Neutrophil (primary cell): ENCODE measurements around the gene GSTO2.

ENCODE experiments used
- H3K27ac ChIP-seq: fragments of 200-600 bp; sonication (generic); 2 replicates; pipeline ENCODE4 v1.5.1; 2016; ENCODE audit warnings: mild to moderate bottlenecking, moderate library complexity
- H3K27me3 ChIP-seq: fragments of 200-600 bp; sonication (generic); 2 replicates; pipeline ENCODE4 v1.6.0; 2016; ENCODE audit warnings: mild to moderate bottlenecking
- H3K36me3 ChIP-seq: fragments of 200-600 bp; sonication (generic); 2 replicates; pipeline ENCODE4 v1.5.1; 2017
- H3K4me1 ChIP-seq, 2 experiments: fragments of 200-600 bp in 1 of 2; sonication (generic) in 1 of 2; 1 replicate in 1 of 2; 2 replicates in 1 of 2; pipeline versions ENCODE4 v1.5.1 to v1.6.1; 2013 to 2016; ENCODE audit warnings: low read depth in 1 of 2, low read length in 1 of 2, mild to moderate bottlenecking in 1 of 2, moderate library complexity in 1 of 2; ENCODE audit not compliant: control insufficient read depth in 1 of 2, insufficient read depth in 1 of 2
- H3K4me3 ChIP-seq, 2 experiments: fragments of 200-600 bp in 1 of 2; sonication (generic) in 1 of 2; 1 replicate in 1 of 2; 2 replicates in 1 of 2; pipeline ENCODE4 v1.5.1; 2013 to 2016; ENCODE audit warnings: low read depth in 1 of 2, low read length in 1 of 2, mild to moderate bottlenecking in 1 of 2, moderate library complexity in 1 of 2
- H3K9me3 ChIP-seq: fragments of 200-600 bp; sonication (generic); 2 replicates; pipeline ENCODE4 v1.5.1; 2016
- CTCF ChIP-seq: fragments of 200-600 bp; sonication (generic); IDR thresholded peaks from 2 replicates; pipeline ENCODE4 v1.5.1; 2016; ENCODE audit warnings: antibody characterized with exemption

Gene GSTO2

GRCh38 chr10:104297697-104298660 lies 29.0 kb downstream of the GSTO2 start:
- no peak overlapping the region for H3K27ac ChIP-seq
- H3K4me1 ChIP-seq, result peaks cover 10 to 19% of the 10 kb centered on the region in 2 experiments
- no peaks in the 10 kb centered on the region for H3K36me3 ChIP-seq
- no peaks in the 10 kb centered on the region for H3K9me3 ChIP-seq
- no peak overlapping the region for H3K4me3 ChIP-seq
- TF ChIP-seq CTCF, result no peak
- H3K27me3 ChIP-seq, result no peaks in the 10 kb centered on the region

GRCh38 chr10:104299031-104299904 lies 30.3 kb downstream of the GSTO2 start:
- no peak for TF ChIP-seq CTCF
- Histone ChIP-seq H3K4me1 (peaks cover 17 to 30% of the 10 kb centered on the region in 2 experiments), H3K27me3 (no peaks in the 10 kb centered on the region), H3K4me3 (no peak overlapping the region), H3K27ac (no peak overlapping the region), H3K9me3 (no peaks in the 10 kb centered on the region), H3K36me3 (no peaks in the 10 kb centered on the region)

GRCh38 chr10:104300002-104300735 lies 31.2 kb downstream of the GSTO2 start:
- Histone ChIP-seq H3K4me1 (peaks cover 21 to 39% of the 10 kb centered on the region in 2 experiments), H3K4me3 (no peak overlapping the region), H3K27ac (peak overlapping the region; percentile 57), H3K9me3 (no peaks in the 10 kb centered on the region), H3K36me3 (no peaks in the 10 kb centered on the region), H3K27me3 (no peaks in the 10 kb centered on the region)
- TF ChIP-seq CTCF, result no peak

GRCh38 chr10:104300736-104301292 lies 31.8 kb downstream of the GSTO2 start:
- TF ChIP-seq CTCF, result no peak
- peaks cover 27 to 45% of the 10 kb centered on the region in 2 experiments for H3K4me1 ChIP-seq
- H3K9me3 ChIP-seq, result no peaks in the 10 kb centered on the region
- H3K36me3 ChIP-seq, result no peaks in the 10 kb centered on the region
- H3K4me3 ChIP-seq, result peak overlapping the region in 1 of 2 experiments; percentile 7
- no peaks in the 10 kb centered on the region for H3K27me3 ChIP-seq
- peak overlapping the region; percentile 57 for H3K27ac ChIP-seq
